Neural progenitor cell (in vitro differentiated cells): ENCODE measurements around the gene TSPAN11.

Source experiments
- EZH2 ChIP-seq: fragments of 200-600 bp; sonication (generic); IDR thresholded peaks from 2 replicates; pipeline ENCODE4 v1.6.1; 2017; ENCODE audit warnings: antibody characterized with exemption, mild to moderate bottlenecking, moderate library complexity
- EZH2phosphoT487 ChIP-seq: fragments of 200-600 bp; sonication (generic); IDR thresholded peaks from 2 replicates; pipeline ENCODE4 v1.6.1; 2017; ENCODE audit warnings: antibody characterized with exemption
- TF ChIP-seq, protein P1 (sequence below): fragments of 200-600 bp; sonication (generic); IDR thresholded peaks from 2 replicates; pipeline ENCODE4 v1.5.1; 2017; ENCODE audit warnings: antibody characterized with exemption, mild to moderate bottlenecking

DNA sequence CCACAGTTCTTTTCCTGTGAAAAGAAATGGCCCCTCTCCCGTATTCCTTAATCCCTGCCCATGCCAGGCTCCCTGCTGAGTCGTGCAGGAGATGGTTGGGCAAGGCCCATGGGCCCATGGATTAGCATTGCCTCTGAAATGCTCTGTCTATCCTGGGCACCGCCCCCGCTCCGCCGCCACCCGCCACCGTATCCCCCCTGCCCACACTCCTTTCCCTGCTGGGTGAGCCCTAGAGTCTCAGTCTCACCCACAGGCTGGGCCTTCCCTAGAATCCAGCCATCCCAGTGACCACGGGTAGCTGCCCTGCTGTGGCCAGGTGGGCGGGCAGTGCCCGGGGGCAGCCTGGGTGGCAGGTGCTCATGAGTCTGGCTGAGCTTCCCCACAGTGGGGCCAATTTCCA lies 50.6 kb downstream of the TSPAN11 start:
- TF ChIP-seq EZH2phosphoT487: no peak
- TF ChIP-seq, protein P1, sequence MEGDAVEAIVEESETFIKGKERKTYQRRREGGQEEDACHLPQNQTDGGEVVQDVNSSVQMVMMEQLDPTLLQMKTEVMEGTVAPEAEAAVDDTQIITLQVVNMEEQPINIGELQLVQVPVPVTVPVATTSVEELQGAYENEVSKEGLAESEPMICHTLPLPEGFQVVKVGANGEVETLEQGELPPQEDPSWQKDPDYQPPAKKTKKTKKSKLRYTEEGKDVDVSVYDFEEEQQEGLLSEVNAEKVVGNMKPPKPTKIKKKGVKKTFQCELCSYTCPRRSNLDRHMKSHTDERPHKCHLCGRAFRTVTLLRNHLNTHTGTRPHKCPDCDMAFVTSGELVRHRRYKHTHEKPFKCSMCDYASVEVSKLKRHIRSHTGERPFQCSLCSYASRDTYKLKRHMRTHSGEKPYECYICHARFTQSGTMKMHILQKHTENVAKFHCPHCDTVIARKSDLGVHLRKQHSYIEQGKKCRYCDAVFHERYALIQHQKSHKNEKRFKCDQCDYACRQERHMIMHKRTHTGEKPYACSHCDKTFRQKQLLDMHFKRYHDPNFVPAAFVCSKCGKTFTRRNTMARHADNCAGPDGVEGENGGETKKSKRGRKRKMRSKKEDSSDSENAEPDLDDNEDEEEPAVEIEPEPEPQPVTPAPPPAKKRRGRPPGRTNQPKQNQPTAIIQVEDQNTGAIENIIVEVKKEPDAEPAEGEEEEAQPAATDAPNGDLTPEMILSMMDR: no peak
- no peak for TF ChIP-seq EZH2
